GM21786 (cell line): ENCODE data around the gene PITX2.

ENCODE experiments used
- ATAC-seq: cut with Tn5 transposase; IDR thresholded peaks from one replicate; pipeline ENCODE4 v1.9.1; 2021; ENCODE audit not compliant: unreplicated experiment

Gene PITX2

GRCh38 chr4:110636680-110637407, 14.0 kb upstream of the PITX2 start:
- ATAC-seq = no peak

GRCh38 chr4:110636171-110636679, 13.3 kb upstream of the PITX2 start:
- ATAC-seq = no peak

- ATAC-seq = no peak
Observed at GRCh38 chr4:110635163-110635865, 12.4 kb upstream of the PITX2 start.

- no peak for ATAC-seq
Observed at GRCh38 chr4:110634350-110635162, 11.7 kb upstream of the PITX2 start.

GRCh38 chr4:110633358-110634341, 10.8 kb upstream of the PITX2 start:
- no peak for ATAC-seq

- ATAC-seq = no peak
Observed at GRCh38 chr4:110632506-110633357, 9.9 kb upstream of the PITX2 start.

GRCh38 chr4:110631584-110632505, 9.0 kb upstream of the PITX2 start:
- peak; percentile 97 for ATAC-seq

GRCh38 chr4:110630688-110631402, 8.0 kb upstream of the PITX2 start:
- ATAC-seq = no peak

- ATAC-seq = no peak
Observed at GRCh38 chr4:110629780-110630687, 7.2 kb upstream of the PITX2 start.

- ATAC-seq = no peak
Observed at GRCh38 chr4:110629214-110629754, 6.4 kb upstream of the PITX2 start.

- no peak for ATAC-seq
Observed at GRCh38 chr4:110628663-110629213, 5.9 kb upstream of the PITX2 start.

- no peak for ATAC-seq
Observed at GRCh38 chr4:110627977-110628662, 5.2 kb upstream of the PITX2 start.

GRCh38 chr4:110626532-110627153, 3.8 kb upstream of the PITX2 start:
- ATAC-seq = no peak

GRCh38 chr4:110625576-110626257, 2.8 kb upstream of the PITX2 start:
- ATAC-seq = no peak
